Thoracic aorta endothelial cell (primary cell): Measurements from ENCODE around the gene ATP10D. TPM values are rescaled to one million over a fixed set of nuclear protein-coding genes. Genes with fewer than 3 reads are reported as not detected.

Source experiments
- total RNA-seq: library from RNA; depleted of rRNA; stranded (reverse); fragments of >200 nt; gene quantifications from 2 replicates; pipeline ENCODE4 v1.2.3, GENCODE V29; 2012

Gene ATP10D
- 24.1 and 25.7 TPM in 2 replicates for total RNA-seq

GRCh38 chr4:47485047-47485692 is at the start of gene ATP10D:
TSS of gene ATP10D (plus strand) at chr4:47485275. CDS start at chr4:47512541, 27,266 bp downstream.

DNA sequence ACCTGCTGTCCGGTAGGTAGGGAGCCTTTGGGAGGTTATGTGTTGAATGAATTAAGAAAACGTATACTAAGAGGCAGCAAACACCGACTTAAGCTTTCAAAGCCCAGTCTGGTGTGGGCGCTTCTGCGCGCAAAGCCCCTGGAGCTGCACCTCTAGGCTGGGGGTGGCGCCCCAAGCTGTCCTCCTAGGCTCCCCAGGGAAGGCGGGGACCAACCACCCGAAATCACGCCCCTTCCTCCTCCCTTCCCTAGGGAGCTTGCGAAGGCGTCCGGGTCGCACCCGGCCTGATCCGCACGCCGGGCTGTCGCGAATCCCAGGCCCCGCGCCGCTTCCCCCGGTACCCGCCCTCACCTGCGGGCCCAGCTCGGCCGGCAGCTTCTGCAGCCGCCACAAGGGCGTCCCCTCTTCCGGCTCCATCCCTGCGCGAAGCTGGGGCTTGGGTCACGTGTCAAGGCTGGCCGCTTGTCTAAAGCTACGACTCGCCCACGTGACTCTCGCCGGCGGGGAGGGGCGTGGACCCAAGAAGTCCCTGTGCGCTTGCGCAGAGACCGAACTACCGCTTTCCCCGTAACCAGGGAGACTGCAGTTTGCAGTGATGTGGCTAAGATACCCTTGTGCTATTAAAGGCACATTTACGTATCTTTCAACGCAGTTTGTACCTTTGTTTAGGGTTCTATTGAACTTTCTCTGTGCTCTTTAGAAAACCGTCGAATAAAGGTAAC is 21.7 kb upstream of the ATP10D start, which contains the start of gene COMMD8:
Gene COMMD8 (minus strand): TSS at position 468 of the 722 bp plus-strand sequence. CDS start 51 bp downstream, at position 417.

Other genes starting within 250 kb of the ATP10D start
- gene COMMD8, start 21.6 kb upstream of the ATP10D start, total RNA-seq, result 32.2 and 33.5 TPM in 2 replicates